Measurements from ENCODE around the gene COL27A1. TPM values are rescaled to one million over a fixed set of nuclear protein-coding genes. Genes with fewer than 3 reads are reported as not detected.

Gene COL27A1
- total RNA-seq, 1 donor from 2014 or later, result 4.4 TPM

- DNase-seq (ENCODE audit: low read depth, low spot score), result no peak
Measured at GRCh38 chr9:114149181-114149580, 6.2 kb upstream of the COL27A1 start.

GRCh38 chr9:114149765-114150340 lies 5.5 kb upstream of the COL27A1 start:
- no peak for DNase-seq (ENCODE audit: low read depth, low spot score)

- DNase-seq (ENCODE audit: low read depth, low spot score), result no peak
Measured at GRCh38 chr9:114150608-114151007, 4.7 kb upstream of the COL27A1 start.

GRCh38 chr9:114151426-114151956 lies 3.8 kb upstream of the COL27A1 start:
- no peak for DNase-seq (ENCODE audit: low read depth, low spot score)

GRCh38 chr9:114153761-114154599 lies 1.4 kb upstream of the COL27A1 start:
- DNase-seq (ENCODE audit: low read depth, low spot score), result no peak

GRCh38 chr9:114154600-114155102 lies 686 bp upstream of the COL27A1 start:
- DNase-seq (ENCODE audit: low read depth, low spot score), result no peak

- no peak for DNase-seq (ENCODE audit: low read depth, low spot score)
Measured at GRCh38 chr9:114155995-114156656, 789 bp downstream of the COL27A1 start.

GRCh38 chr9:114156657-114157421 lies 1.5 kb downstream of the COL27A1 start:
- no peak for DNase-seq (ENCODE audit: low read depth, low spot score)

GRCh38 chr9:114157516-114158176 lies 2.3 kb downstream of the COL27A1 start:
- no peak for DNase-seq (ENCODE audit: low read depth, low spot score)

GRCh38 chr9:114158482-114159130 lies 3.3 kb downstream of the COL27A1 start:
- DNase-seq (ENCODE audit: low read depth, low spot score), result no peak

- no peak for DNase-seq (ENCODE audit: low read depth, low spot score)
Measured at GRCh38 chr9:114159691-114160090, 4.4 kb downstream of the COL27A1 start.

GRCh38 chr9:114161513-114161912 lies 6.2 kb downstream of the COL27A1 start:
- DNase-seq (ENCODE audit: low read depth, low spot score), result no peak

GRCh38 chr9:114163517-114163951 lies 8.2 kb downstream of the COL27A1 start:
- DNase-seq (ENCODE audit: low read depth, low spot score), result no peak

- DNase-seq (ENCODE audit: low read depth, low spot score), result no peak
Measured at GRCh38 chr9:114164191-114164794, 9.0 kb downstream of the COL27A1 start.

- no peak for DNase-seq (ENCODE audit: low read depth, low spot score)
Measured at GRCh38 chr9:114165407-114166102, 10.2 kb downstream of the COL27A1 start.

GRCh38 chr9:114166103-114166470 lies 10.8 kb downstream of the COL27A1 start:
- no peak for DNase-seq (ENCODE audit: low read depth, low spot score)

GRCh38 chr9:114166614-114167572 lies 11.6 kb downstream of the COL27A1 start:
- DNase-seq (ENCODE audit: low read depth, low spot score), result no peak

GRCh38 chr9:114167591-114168091 lies 12.3 kb downstream of the COL27A1 start:
- no peak for DNase-seq (ENCODE audit: low read depth, low spot score)
